HG03575 (cell line): ENCODE measurements around the gene STAU1.
"Not testable (repeated sequence)": the region's sequence is repeated elsewhere in the genome, so short reads cannot be mapped to it uniquely, and the experiment has no call there.

Experiments
- ATAC-seq: cut with Tn5 transposase; IDR thresholded peaks from one replicate; pipeline ENCODE4 v1.9.1; 2021; ENCODE audit not compliant: unreplicated experiment, insufficient number of reproducible peaks, low FRiP score; ENCODE audit errors: extremely low read depth

The STAU1 gene

DNA sequence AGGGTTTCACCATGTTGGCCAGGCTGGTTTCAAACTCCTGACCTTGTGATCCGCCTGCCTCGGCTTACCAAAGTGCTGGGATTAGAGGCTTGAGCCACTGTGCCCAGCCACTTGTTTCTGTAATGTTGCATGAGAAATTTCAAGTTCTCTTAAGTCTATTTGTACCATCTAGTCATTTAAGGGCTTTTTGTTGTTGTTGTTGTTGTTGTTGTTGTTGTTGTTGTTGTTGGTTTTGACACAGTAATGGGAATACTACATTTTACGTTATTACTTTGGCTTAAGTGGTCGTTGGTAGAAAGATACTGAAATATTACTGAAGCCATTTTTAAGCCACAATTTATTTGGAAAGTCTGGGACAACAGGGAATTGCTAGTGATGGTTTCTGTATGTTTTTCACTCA is 90.0 kb downstream of the STAU1 start:
- no peak for ATAC-seq

DNA sequence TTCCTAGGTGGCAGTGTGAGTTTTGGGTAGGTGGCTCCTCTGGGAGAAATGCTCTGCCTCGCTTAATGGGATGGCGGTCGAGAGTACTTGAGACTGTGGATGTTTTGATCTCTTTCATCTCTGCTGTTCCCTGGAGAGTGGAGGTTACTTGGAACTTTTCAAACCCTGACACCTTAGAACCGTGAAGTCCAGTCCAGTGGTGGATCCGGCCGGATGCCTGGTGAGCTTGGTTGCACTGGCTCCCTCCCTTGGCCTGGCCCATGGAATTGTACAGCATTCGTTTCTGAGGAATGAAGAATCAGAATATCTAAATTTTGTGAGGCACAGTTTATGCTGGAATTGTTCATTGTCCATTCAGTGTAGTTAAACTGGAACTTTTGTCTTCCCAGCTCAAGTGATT is 91.0 kb downstream of the STAU1 start:
- no peak for ATAC-seq

DNA sequence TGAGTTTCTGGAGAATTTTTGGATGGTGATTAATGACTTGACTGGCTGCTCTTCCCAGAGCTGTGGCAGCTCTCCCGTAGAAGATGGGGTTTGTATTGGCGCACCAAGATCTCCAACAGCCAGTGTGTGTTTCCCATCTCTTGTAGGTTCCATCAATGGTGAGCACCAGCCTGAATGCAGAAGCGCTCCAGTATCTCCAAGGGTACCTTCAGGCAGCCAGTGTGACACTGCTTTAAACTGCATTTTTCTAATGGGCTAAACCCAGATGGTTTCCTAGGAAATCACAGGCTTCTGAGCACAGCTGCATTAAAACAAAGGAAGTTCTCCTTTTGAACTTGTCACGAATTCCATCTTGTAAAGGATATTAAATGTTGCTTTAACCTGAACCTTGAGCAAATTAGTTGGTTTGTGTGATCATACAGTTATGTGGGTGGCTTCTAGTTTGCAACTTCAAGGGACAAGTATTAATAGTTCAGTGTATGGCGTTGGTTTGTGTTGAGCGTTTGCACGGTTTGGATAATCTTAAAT is 91.9 kb downstream of the STAU1 start:
- ATAC-seq = no peak

DNA sequence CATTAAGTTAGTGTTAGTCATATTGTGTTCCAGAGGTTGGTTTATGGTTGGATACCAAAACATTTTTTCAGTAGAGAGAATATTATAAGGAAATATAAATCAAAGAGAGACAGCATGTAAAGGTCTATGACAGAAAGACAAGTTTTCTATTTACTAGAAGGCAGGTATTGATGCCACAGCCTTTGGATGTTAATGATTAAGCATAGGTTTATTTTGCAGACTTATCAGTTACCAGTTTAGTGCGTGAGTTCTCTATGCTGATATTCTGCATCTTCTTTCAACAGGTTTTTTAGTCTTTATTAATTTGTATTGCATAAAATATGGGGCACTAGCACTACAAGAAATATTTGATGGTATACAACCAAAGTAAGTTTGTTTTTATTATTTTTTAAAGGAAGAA is 96.4 kb downstream of the STAU1 start:
- ATAC-seq = no peak

DNA sequence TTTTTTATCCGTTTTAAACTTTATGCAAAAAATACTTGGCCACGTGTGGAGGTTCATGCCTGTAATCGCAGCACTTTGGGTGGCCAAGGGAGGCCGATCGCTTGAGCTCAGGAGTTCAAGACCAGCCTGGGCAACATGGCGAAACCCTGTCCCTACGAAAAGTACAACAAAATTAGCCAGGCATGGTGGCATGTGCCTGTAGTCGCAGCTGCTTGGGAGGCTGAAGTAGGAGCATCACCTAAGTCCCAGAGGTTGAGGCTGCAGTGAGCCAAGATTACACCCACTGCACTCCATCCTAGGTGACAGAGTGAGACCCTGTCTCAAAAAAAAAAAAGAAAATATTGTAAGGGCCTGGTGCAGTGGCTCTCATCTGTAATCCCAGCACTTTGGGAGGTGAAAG is 97.0 kb downstream of the STAU1 start:
- no peak for ATAC-seq

DNA sequence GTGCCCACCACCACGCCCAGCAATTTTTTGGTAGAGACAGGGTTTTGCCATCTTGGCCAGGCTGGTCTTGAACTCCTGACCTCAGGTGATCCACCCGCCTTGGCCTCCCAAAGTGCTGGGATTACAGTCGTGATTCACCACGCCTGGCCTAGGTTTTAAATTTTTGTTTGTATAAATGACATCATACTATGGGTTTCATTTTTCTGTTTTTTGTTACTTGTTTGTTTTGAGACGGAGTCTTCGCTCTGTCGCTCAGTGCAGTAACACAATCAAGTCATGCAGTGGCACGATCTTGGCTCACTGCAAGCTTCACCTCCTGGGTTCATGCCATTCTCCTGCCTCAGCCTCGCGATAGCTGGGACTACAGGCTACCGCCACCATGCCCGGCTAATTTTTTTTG is 105.8 kb downstream of the STAU1 start:
- not testable (repeated sequence) for ATAC-seq

DNA sequence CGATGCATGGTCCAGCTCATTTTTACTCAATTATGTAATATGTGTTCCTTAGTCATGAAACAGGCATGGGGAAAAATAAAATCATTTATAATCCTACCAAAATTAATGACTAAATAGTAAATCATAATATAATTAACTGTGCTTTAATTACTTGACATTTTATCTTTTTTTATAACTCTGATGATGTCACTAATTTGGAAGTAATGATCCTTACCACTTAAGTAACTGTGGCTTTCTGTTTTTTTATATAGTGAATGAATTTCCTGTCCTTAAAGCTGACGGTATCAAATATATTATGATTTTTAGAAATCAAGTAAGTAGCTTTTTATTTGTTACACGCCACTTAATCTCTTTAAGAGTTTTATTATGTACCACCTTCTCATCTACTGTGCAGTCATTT is 109.8 kb downstream of the STAU1 start:
- no peak for ATAC-seq

DNA sequence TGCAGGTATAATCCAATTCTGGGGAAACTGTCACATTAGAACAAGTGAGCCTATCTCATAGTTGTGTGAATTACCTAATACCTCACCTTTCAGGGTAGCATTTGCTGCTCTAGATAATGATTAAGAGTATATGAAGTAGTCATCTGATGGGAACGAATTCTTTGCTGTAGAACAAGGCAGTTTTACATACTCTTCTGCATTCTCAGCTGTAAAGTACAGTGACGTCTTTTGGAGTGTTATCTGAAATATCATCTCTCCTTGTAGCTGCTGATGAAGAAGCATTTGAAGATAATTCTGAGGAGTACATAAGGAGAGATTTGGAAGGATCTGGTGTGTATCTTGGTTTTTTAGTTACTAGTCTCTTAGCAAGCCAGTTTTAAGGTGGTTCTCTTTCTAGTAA is 113.6 kb downstream of the STAU1 start:
- no peak for ATAC-seq
